Stimulated activated CD4-positive, alpha-beta T cell treated with anti-CD3 and anti-CD28 coated beads, Interleukin-1b, Interleukin-23, amount 100 ng/mL, for 24 hours (primary cell): ENCODE results near the gene RLN3.

ENCODE experiments used
- DNase-seq, 4 experiments: peaks; one replicate each; pipeline ENCODE4 v3.0.0-alpha.2; 2020; ENCODE audit warnings: low read depth in 4 of 4, low spot score in 1 of 4

RLN3 gene, protein sequence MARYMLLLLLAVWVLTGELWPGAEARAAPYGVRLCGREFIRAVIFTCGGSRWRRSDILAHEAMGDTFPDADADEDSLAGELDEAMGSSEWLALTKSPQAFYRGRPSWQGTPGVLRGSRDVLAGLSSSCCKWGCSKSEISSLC

DNA sequence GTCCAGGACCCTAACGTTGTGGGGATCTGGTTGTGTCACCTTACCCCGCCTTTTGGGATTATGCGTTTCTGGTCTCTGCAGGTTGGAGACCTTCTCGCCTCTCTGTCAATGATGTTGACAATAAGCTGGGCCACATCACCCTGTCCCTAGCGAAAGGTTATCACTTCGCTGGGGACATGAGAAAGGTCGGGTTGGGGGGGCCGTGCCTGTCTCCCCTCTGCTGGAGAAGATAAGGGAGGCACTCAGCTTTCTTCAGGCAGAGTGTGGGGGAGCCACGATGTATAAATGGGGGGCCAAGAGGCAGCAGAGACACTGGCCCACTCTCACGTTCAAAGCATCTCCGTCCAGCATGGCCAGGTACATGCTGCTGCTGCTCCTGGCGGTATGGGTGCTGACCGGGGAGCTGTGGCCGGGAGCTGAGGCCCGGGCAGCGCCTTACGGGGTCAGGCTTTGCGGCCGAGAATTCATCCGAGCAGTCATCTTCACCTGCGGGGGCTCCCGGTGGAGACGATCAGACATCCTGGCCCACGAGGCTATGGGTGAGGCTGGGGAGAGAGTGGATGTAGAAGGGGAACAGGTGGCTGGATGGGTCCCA, at the start of gene RLN3:
RLN3 (plus strand) TSS at position 293 of the 595 bp plus-strand sequence; CDS start at position 350, 57 bp downstream.
- no peak for DNase-seq

DNA sequence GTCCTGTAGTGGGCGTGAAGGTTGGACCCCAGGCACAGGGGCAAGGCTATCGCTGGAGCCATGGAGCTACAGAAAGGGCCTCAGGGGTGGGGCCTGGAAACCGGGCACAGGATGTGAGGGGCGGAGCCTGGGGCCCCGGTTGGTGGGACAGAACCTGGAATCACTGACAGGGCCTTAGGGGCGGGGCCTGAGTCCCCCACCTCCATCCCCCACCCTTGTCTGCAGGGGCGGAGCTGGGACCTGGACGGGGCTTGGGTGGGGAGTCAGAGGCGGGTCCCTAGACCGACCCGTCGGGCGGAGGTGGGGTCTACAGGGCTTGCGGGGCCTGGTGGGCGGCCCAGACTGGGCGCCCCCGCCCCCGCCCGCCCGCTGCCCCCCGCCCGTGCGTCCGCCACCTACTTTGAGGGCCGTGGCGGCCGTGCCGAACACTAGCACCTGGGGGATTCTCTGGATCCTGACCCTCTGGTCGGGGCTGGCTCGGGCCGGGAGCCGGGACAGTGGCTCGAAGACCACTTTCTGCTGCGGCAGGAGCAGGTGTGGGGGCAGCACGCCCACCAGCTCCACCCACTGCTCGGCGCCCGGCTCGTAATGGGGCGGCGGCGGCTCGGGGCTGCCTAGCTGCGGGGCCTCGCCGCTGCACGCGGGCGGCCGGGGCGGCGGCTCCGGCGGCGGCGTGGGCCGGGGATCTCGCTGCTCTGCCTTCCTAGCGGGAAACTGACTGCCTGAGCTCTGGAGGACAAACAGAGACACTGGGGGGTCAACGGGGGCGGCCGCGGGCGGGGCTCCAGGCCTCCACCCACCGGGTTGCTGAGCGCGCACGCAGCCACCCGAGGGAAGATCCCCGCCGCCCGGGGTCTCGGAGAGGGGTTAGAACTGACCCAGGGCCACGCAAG, 49.4 kb upstream of the RLN3 start:
- no peak for DNase-seq

DNA sequence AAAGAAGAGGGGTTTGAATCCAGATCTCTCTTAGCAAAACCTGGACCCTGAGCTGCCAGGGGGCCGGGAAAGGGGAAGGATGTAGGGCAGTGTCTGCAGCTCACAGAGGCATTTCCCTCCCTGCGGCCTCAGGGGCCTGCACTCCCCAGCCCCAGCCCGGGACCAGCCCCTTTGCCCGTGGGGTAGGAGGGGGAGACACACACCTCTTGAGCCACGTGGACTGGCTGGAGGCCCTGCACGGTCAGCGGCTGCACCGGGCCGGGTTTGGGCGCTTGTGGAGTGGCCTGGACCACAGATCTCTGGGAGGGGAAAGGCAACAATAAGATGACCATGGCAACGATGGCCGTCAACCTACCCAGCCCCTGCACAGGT, 48.7 kb upstream of the RLN3 start:
- no peak for DNase-seq

DNA sequence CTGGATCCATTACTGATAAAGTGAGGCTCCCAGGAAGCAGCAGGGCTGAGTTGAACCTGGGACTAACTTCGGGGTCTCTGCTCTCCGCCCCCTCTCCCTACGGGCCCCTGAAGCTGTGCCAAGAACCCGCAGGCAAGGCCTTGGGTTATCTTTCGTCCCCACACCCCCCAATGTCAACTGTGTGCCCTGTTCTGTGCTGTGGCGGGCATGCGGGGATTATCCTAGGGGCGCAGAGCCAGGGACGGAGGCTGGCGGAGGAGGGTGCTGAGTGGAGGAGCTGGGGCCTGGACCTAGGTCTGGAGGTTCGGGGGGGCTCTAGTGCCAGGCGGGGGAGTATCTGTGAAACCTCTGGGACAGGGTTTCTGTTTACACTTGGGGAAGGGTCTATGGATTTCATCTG, 48.3 kb upstream of the RLN3 start:
- DNase-seq, result no peak

DNA sequence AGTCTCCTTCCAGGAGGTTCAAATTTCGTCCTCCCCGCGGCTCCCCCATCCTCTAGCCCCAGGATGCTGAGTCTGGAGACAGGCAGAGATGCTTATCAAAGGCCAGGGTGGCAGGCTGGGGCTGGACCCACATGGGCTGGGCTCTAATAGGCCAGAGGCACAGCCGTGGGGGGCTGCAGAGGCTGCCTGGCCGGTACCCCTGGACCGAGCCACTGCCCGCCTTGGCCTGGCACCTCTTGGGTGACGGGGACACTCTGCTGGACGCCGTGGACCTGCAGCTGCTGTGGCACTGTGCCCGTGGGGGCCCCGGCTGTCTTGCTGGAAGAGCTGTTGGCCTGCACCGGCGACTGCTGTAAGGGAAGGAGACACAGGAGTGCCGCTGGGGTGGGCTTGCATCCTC, 47.6 kb upstream of the RLN3 start:
- no peak for DNase-seq

DNA sequence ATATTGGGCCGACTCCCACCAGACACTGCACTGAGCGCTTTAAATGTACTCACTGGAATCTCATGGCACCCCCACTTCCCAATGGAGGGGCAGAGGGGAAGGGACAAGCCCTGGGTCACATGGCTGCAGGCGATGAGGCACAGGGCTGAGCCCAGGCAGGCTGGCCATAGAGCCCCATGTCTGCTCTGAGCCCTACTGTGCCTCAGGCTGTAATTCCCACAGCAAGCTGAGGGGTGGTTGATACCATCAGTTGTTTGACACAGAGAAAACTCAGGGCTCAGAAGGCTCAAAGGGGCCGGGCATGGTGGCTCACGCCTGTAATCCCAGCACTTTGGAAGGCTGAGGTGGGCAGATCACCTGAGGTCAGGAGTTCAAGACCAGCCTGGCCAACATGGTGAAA, 46.9 kb upstream of the RLN3 start:
- DNase-seq, result no peak

DNA sequence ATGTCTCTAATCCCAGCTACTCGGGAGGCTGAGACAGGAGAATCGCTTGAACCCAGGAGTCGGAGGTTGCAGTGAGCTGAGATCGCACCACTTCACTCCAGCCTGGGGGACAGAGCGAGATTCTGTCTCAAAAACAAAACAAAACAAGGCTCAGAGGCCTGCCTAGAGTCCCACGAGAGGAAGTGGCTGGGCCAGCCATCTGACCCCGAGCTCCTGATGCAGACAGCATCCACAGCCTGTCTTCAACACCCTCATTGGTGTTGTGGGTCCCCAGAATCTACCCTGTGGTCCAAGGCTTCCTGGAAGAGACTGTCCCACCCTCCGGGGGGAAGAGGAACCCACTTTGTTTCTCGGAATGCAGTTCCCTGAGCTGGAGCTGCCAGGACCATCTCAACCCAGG, 46.5 kb upstream of the RLN3 start:
- no peak for DNase-seq

DNA sequence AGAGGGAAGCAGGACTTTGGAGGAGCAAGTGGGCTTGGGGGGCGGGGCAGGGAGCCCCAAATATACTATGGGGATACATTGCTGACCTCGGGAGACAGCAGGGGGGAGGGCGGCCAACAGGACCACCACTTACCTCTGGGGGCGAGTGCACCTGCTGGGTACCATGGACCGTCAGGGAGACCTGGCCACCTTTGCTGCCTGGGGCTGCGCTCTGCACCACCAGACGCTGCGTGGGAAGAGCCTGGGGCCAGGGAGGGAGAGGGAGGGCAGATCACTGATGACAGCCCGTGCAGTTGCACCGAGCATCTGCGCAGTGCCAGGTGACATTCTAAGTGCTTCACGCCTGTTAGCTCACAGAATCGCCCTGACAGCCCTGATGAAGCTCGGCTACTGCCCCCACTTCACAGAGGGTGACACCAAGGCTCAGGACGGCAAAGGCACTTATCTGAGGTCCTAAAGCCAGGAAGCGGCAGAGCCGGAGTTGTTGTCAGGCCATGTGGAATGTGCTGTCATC, 45.9 kb upstream of the RLN3 start:
- DNase-seq, result no peak

DNA sequence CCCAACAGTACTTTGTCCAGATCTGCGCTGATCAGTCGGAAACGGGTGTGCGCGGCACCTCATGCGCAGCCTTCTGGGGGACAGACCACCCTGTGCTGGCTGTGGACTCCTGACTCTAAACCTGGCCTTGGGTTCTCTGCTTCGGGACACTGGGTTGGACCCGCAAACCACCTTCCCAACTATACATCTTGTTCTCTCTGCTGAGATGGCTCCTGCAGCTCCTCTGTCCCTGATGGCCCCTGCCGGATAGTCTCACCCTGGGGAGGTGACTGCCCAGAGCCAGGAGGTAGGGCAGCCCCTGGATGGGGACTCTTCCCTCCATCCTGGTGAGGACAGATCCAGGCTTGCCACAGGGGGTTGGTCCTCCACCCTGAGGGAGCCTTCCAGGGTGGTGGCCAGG, 45.2 kb upstream of the RLN3 start:
- DNase-seq, result no peak

DNA sequence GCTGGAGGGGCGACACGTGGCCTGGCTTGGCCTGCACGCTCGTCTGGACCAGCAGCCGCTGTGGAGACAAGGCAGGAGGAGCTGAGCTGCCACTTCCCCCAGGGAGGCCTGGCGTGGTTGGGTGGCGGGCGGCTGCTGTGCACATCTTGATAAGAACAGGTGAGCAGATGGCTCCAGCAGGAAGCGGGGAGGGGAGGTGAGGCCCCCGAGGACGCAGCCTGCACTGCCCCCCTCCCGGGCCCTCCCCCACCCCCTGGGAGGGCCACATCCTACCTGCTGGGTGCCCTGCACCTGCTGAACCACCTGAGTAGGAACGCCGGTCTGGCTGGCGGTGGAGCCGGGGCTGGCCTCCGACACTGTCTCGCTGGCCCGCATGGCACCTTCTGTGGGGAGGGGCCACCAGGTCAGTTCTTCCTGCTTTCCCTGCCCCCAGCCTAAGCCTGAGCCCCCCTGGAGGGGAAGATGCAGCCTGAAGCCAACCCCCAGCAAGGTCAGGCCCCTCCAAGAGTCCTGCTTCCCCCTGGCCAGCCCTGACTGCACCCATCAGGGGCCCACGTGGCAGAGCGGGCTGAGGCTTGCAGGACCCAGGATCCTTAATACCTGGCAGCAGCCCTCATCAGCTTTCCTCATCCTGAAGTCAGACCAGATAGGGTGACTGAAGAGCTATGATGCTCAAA, 44.6 kb upstream of the RLN3 start:
- DNase-seq, result no peak

DNA sequence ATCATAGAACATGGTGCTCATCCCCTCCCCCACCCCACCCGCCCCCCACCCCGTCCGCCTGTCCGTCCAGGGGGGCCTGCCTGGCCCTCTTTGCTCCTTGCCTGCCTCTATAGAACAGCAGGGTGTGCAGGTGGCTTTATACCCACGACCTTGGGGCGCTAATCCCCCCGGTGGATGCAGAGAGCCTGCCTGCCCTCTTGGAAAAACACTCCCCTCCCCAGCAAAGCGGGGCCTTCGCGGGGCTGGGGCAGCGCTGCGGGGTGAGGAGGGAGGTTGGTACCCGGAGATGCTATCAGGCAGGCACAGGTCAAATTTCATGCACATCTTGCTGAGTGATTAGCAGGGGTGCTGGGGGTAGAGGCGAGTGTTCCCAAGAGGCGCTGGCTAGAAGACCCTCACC, 43.8 kb upstream of the RLN3 start:
- DNase-seq, result no peak

DNA sequence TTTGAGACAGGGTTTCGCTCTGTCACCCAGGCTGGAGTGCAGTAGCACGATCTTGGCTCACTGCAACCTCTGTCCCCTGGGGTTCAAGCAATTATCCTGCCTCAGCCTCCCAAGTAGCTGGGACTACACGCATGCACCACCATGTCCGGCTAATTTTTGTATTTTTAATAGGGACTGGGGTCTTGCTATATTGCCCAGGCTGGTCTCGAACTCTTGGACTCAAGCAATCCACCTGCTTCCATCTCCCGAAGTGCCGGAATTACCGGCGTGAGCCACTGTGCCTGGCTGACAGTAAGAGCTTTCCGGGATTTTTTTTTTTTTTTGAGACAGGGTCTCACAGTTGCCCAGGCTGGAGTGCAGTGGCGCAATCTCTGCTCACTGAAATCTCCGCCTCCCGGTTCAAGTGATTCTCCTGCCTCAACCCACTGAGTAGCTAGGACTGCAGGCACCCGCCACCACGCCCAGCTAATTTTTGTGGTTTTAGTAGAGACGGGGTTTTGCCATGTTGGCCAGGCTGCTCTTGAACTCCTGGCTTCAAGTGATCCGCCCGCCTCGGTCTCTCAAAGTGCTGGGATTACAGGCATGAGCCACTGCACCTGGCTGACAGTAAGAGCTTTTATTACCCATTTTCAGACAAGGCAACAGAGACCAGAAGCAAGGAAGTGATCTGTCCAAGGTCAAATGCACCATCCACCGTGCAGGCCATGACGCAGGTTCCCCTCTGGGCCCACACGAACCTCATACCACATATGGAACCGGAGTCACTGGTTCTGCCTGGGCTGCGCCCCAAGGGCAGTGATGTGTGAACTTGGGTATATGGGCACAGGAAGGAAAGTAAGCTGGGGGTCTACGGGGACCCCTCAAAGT, 42.8 kb upstream of the RLN3 start:
- no peak for DNase-seq

DNA sequence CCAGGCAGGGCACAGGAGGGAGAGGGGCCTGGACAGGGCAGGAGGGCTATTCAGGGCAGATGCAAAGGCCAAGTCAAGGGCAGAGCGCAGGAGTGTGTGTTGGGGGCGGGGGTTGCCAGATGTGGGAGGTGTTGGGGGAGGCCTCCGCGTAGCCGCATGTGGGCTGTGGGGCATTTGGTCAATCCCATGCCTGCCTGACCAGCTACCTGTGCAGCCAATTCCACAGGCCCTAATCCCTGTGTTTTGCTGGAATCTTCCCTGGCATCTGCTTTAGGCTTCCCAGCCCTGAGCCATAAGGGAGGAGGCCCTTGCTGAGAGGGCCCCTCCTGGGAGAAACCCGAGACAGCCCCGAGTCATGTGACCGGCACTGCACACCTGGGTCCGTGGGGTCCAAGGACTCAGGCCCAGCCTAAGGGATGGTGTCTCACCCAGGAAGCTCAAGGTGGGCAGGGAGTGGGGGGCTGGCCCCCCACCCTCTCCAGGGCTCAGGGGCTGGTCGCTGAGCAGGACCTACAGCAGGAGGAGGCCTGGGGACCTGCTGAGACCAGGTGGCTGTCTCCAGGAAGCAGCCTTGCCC, 42.1 kb upstream of the RLN3 start:
- DNase-seq, result no peak

DNA sequence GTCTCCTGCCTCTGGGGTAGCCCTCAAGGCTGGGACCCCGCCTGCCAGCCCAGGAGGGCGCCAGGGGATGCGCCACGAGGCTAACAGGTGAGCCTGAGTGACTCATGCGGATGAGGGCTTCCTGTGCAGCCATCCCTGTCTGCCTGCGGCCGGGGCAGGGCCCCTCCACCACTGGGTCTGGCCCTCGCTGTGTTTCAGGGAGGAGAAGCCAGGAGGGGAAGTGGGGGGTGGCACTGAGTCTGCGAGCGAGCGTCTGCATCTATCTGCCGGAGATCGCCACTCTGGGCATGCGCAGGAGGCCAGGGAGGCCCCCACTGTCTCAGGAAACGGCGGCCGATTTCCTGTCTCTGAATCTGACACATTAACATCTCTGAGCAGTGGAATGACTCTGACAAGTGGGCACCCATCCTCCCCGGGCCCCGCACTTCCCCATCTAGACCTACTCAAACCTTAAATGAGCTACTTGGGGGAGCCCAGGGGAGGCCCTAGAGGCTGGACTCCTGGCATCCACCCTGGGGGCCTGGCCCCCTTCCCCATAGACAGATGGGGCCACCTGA, 41.5 kb upstream of the RLN3 start:
- DNase-seq, result peak; percentile 97 to 99 (median 98)

DNA sequence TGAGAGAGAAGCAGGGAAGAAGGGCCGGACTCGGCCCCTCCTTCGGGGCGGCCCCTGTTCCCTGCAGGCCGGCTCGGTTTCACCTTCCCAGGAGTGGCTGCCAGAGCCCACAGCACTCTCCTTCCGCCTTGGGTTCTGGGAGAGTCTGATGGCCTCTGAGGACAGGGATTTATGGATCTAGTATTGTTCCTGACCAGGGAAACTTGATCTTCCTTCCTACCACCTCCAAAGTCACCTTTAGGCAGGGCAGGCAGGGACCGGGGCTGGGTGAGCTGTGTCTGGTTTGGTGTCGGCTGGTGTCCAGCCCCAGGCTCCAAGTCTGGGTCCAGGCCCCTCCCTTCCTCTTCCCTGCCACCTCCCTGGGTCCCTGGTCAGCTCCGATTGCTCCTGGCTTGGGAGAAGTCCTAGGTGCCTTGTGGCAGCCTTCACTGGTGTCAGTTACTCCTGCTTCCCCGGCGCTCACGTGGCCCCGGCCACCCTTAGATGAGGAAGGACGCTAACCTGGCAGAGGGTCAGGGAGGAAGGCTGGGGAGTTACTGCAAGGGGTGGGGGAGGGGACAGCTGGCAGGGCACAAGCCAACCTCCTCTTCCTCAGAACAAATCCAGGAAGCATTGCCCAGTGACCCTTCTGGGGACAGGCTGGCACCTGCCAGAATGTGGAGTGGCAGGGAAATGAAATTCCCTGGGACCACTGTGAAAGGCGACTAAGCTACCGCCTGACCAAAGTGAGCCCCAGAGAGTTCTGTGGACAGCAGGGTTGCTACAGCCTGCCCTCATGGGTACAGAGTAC, 40.7 kb upstream of the RLN3 start:
- DNase-seq, result no peak

DNA sequence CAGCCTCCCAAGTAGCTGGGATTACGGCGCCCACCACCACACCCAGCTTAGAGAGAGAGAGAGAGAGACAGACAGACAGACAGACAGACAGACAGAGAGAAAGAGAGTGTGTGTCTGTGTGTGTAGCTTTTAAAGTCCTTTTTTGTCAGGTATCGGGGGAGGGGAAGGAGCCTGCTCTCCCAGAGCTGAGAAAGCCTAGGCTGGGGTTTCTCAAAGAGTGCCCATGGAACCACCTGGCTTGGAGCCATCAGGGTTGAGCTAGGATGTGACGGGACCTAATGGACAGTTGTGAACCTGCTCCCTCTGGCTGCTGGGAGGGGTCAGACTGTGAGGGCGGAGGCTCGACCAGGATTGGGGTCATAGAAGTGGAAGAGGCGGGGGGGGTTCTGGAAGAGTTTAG, 38.5 kb upstream of the RLN3 start:
- DNase-seq, result no peak

DNA sequence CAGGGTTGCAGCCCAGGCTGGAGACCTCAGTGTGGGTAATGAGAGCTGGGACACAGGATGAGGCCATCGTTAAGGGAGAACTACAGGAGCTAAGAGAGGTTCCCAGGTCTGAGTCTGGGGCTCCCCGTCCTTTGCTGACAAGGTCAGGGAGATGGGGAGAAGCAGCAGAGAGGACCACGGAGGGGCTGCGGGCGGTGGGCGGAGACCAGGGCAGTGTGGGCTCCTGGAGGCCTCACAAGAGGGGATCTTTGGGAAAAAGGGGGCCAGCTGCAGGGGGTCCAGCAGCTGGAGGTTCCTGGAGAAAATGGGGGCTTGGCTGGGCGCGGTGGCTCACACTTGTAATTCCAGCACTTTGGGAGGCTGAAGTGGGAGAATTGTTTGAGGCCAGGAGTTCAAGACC, 37.9 kb upstream of the RLN3 start:
- no peak for DNase-seq

DNA sequence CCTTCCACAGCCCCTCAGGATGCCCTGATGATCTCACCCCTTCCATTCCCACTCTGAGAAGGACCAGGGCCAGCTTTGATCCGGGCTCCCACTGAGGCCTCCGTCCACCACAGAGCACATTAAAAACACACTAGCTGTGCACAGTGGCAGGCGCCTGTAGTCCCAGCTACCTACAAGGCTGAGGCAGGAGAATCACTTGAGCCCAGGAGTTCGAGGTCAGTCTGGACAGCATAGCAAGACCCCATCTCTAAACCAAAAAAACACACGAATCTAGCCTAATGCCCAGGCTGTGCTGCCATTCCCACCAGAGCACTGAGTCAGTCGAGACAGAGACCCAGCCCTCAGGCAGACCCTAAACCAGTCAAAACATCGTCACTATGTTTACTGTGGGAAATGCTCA, 35.9 kb upstream of the RLN3 start:
- DNase-seq, result no peak

DNA sequence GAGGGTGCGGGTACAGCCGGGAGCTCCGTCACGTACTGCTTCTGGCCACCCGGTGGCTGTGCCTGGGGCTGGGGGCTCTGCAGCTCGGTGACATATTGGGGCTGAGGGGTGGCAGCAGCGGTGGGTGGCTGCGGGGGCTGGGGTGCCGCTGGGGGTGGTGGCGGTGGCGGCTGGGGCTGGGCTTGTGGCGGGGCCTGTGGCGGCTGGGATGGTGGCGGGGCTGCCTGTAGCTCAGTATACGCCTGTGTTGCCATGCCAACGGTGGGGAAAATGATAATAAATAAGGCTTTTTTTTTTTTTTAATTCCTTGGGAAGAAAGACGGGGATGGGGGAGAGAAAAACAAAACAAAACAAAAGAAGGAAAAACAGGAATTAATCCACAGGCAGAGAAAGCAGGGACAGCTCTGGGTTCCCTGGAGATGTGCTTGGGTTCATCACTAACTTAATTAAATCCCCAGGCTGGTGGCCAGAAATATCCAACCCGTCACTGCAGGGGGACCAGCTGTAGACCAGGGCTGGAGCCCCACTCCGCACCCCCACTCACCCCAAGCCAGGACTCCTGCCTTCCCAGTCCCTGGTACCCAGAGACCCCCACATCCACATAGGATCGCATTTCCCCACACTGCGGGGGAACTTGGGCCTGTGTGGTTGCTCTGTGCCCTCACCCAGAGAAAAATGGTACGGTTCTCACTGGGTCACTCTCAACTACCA, 34.2 kb upstream of the RLN3 start:
- DNase-seq, result no peak
